H1 (cell line): ENCODE measurements around the gene KIF1C. TPM values are rescaled to one million over a fixed set of nuclear protein-coding genes. Genes with fewer than 3 reads are reported as not detected.

Source experiments
- CTCF ChIA-PET: fragments of 300-600 bp; sonication (Branson Sonifier 250); formaldehyde crosslinking; loops from one replicate; lab custom pipeline; 2021; ENCODE audit not compliant: partially characterized antibody; lab: Charles Lee
- POLR2A ChIA-PET: fragments of 300-600 bp; sonication (Branson Sonifier 250); formaldehyde crosslinking; loops from one replicate; lab custom pipeline; 2021; ENCODE audit warnings: inconsistent platforms; ENCODE audit not compliant: partially characterized antibody; lab: Charles Lee
- DNase-seq, 2 experiments: peaks; one replicate each; pipeline versions ENCODE4 v3.0.0 to v3.0.0-alpha.2; 2010 to 2022; ENCODE audit warnings: low spot score in 2 of 2, low read depth in 1 of 2, mixed read lengths in 1 of 2
- FAIRE-seq: peaks from 2 replicates; lab custom pipeline; 2011; peaks lifted over from hg19 to GRCh38; lab: Jason Lieb, UNC
- H2AFZ ChIP-seq: 2 replicates; pipeline ENCODE4 v1.8.1; 2012; ENCODE audit warnings: low read length, inconsistent platforms
- H2AK5ac ChIP-seq: 2 replicates; pipeline ENCODE4 v1.6.1; 2013; ENCODE audit warnings: low read depth, low read length
- H2BK120ac ChIP-seq: replicated peaks from 2 replicates; pipeline ENCODE3; 2013; ENCODE audit warnings: low read depth, low read length, inconsistent platforms
- H2BK12ac ChIP-seq: 2 replicates; pipeline ENCODE4 v1.6.1; 2013; ENCODE audit warnings: low read depth, low read length
- H2BK15ac ChIP-seq: 2 replicates; pipeline ENCODE4 v1.6.1; 2013; ENCODE audit warnings: low read length
- H2BK20ac ChIP-seq: 2 replicates; pipeline ENCODE4 v1.6.1; 2013; ENCODE audit warnings: low read length
- H2BK5ac ChIP-seq: 2 replicates; pipeline ENCODE4 v1.6.1; 2013; ENCODE audit warnings: low read depth, low read length
- H3K14ac ChIP-seq: 2 replicates; pipeline ENCODE4 v1.6.1; 2013; ENCODE audit warnings: inconsistent platforms; ENCODE audit not compliant: insufficient read length
- H3K18ac ChIP-seq: 2 replicates; pipeline ENCODE4 v1.6.1; 2013; ENCODE audit warnings: low read length; ENCODE audit errors: extremely low read depth
- H3K23ac ChIP-seq: 2 replicates; pipeline ENCODE4 v1.6.1; 2013; ENCODE audit warnings: inconsistent platforms; ENCODE audit not compliant: insufficient read length
- H3K23me2 ChIP-seq: 2 replicates; pipeline ENCODE4 v1.6.1; 2013; ENCODE audit warnings: low read depth, low read length
- H3K27ac ChIP-seq: 2 replicates; pipeline ENCODE4 v1.6.1; 2011; ENCODE audit warnings: low read depth, low read length, inconsistent platforms
- H3K27me3 ChIP-seq, 4 experiments: replicated peaks in 1 of 4; 1 replicate in 1 of 4; 2 replicates in 3 of 4; pipeline versions ENCODE4 v1.6.1 to v1.8.1; 2011 to 2013; ENCODE audit warnings: low read length in 3 of 4, mild to moderate bottlenecking in 3 of 4, inconsistent platforms in 2 of 4, mixed read lengths in 2 of 4, moderate library complexity in 1 of 4; ENCODE audit not compliant: control insufficient read depth in 3 of 4, insufficient read depth in 3 of 4; ENCODE audit errors: extremely low read depth in 1 of 4
- H3K36me3 ChIP-seq, 4 experiments: 2 replicates each; pipeline versions ENCODE4 v1.6.1 to v1.8.1; 2011 to 2013; ENCODE audit warnings: mild to moderate bottlenecking in 4 of 4, low read length in 3 of 4, moderate library complexity in 2 of 4, control low read depth in 1 of 4, inconsistent platforms in 1 of 4; ENCODE audit not compliant: insufficient read depth in 4 of 4, control insufficient read depth in 2 of 4
- H3K4ac ChIP-seq: replicated peaks from 2 replicates; pipeline ENCODE3; 2013; ENCODE audit warnings: low read length, low read depth, mixed read lengths, inconsistent platforms; ENCODE audit not compliant: insufficient read length
- H3K4me1 ChIP-seq, 4 experiments: replicated peaks in 1 of 4; 1 replicate in 1 of 4; 2 replicates in 3 of 4; pipeline versions ENCODE4 v1.6.1 to v1.8.1; 2011 to 2013; ENCODE audit warnings: low read length in 3 of 4, inconsistent platforms in 2 of 4, mixed read lengths in 1 of 4; ENCODE audit not compliant: insufficient read depth in 4 of 4, control insufficient read depth in 3 of 4
- H3K4me2 ChIP-seq, 2 experiments: 2 replicates each; pipeline versions ENCODE4 v1.6.1 to v1.8.1; 2011 to 2013; ENCODE audit warnings: low read depth in 2 of 2, low read length in 2 of 2, control low read depth in 1 of 2, inconsistent platforms in 1 of 2, mild to moderate bottlenecking in 1 of 2; ENCODE audit not compliant: insufficient read depth in 1 of 2
- H3K4me3 ChIP-seq, 4 experiments: fragments of 200-600, 300-600 bp in 1 of 4; sonication (generic), shearing (Covaris generic), sonication (Bioruptor Twin) in 1 of 4; 2 replicates each; pipeline versions ENCODE4 v1.5.1 to v1.8.1; 2011 to 2016; ENCODE audit warnings: low read length in 4 of 4, low read depth in 3 of 4, control low read depth in 2 of 4, inconsistent platforms in 2 of 4, mild to moderate bottlenecking in 2 of 4, mixed read lengths in 1 of 4, moderate library complexity in 1 of 4; ENCODE audit not compliant: insufficient read depth in 2 of 4; ENCODE audit errors: extremely low read depth in 1 of 4
- H3K56ac ChIP-seq: replicated peaks from 2 replicates; pipeline ENCODE3; 2013; ENCODE audit warnings: low read depth, mild to moderate bottlenecking, mixed read lengths, low read length, inconsistent platforms; ENCODE audit not compliant: insufficient read length
- H3K79me1 ChIP-seq: 2 replicates; pipeline ENCODE4 v1.6.1; 2013; ENCODE audit warnings: low read depth, low read length, control low read depth
- H3K79me2 ChIP-seq, 2 experiments: 2 replicates each; pipeline versions ENCODE4 v1.6.1 to v1.8.1; 2012 to 2013; ENCODE audit warnings: low read length in 2 of 2, mild to moderate bottlenecking in 2 of 2, inconsistent platforms in 1 of 2; ENCODE audit not compliant: insufficient read depth in 2 of 2, control insufficient read depth in 1 of 2
- H3K9ac ChIP-seq, 4 experiments: replicated peaks in 1 of 4; 1 replicate in 1 of 4; 2 replicates in 3 of 4; pipeline versions ENCODE4 v1.6.1 to v1.8.1; 2011 to 2013; ENCODE audit warnings: low read depth in 3 of 4, low read length in 3 of 4, control low read depth in 2 of 4, mild to moderate bottlenecking in 2 of 4, moderate library complexity in 2 of 4, inconsistent platforms in 1 of 4; ENCODE audit errors: extremely low read depth in 1 of 4
- H3K9me3 ChIP-seq, 2 experiments: 2 replicates each; pipeline versions ENCODE4 v1.6.1 to v1.8.1; 2012 to 2013; ENCODE audit warnings: mild to moderate bottlenecking in 2 of 2, moderate library complexity in 2 of 2, control low read depth in 1 of 2, inconsistent platforms in 1 of 2, low read depth in 1 of 2, low read length in 1 of 2, mixed read lengths in 1 of 2; ENCODE audit not compliant: insufficient read depth in 2 of 2
- H4K20me1 ChIP-seq, 2 experiments: replicated peaks in 1 of 2; 2 replicates each; pipeline versions ENCODE3 to v1.8.1; 2011 to 2013; ENCODE audit warnings: inconsistent platforms in 2 of 2, low read length in 2 of 2, mild to moderate bottlenecking in 1 of 2; ENCODE audit not compliant: insufficient read depth in 2 of 2, control insufficient read depth in 1 of 2
- H4K5ac ChIP-seq: 2 replicates; pipeline ENCODE4 v1.6.1; 2013; ENCODE audit warnings: low read length, low read depth, mixed read lengths, inconsistent platforms; ENCODE audit not compliant: insufficient read length
- H4K8ac ChIP-seq: 2 replicates; pipeline ENCODE4 v1.8.0; 2013; ENCODE audit warnings: mild to moderate bottlenecking, moderate library complexity, low read length, inconsistent platforms; ENCODE audit not compliant: insufficient read depth; ENCODE audit errors: extremely low read depth
- H4K91ac ChIP-seq: replicated peaks from 2 replicates; pipeline ENCODE3; 2013; ENCODE audit warnings: low read length, mixed read lengths, inconsistent platforms; ENCODE audit not compliant: insufficient read length
- ATF2 ChIP-seq: IDR thresholded peaks from 2 replicates; pipeline ENCODE4 v1.6.1; 2012; ENCODE audit warnings: low read length, inconsistent platforms
- CBX8 ChIP-seq: fragments of 300-800, 300-1000 bp; sonication (generic); IDR thresholded peaks from 2 replicates; pipeline ENCODE4 v1.7.1; 2016; ENCODE audit warnings: low read depth, low read length, borderline replicate concordance
- CHD2 ChIP-seq: IDR thresholded peaks from 2 replicates; pipeline ENCODE4 v1.6.1; 2012; ENCODE audit warnings: low read length, improper control_type of control experiment
- E2F6 ChIP-seq: IDR thresholded peaks from 2 replicates; pipeline ENCODE4 v1.6.1; 2012; ENCODE audit warnings: inconsistent platforms
- EZH2 ChIP-seq: fragments of 200-600 bp; sonication (generic); IDR thresholded peaks from 2 replicates; pipeline ENCODE4 v1.7.1; 2012; ENCODE audit warnings: low read depth, mild to moderate bottlenecking, moderate library complexity, low read length, inconsistent platforms; ENCODE audit not compliant: severe bottlenecking
- PHF8 ChIP-seq: fragments of 200-600 bp; sonication (generic); conservative IDR thresholded peaks from 2 replicates; pipeline ENCODE4 v1.7.1; 2012; ENCODE audit warnings: low read depth, mild to moderate bottlenecking, inconsistent platforms, low read length, moderate library complexity
- RAD21 ChIP-seq, 2 experiments: IDR thresholded peaks in 1 of 2; conservative IDR thresholded peaks in 1 of 2; 2 replicates each; pipeline ENCODE4 v1.6.1; 2011; ENCODE audit warnings: low read depth in 2 of 2, low read length in 2 of 2, improper control_type of control experiment in 1 of 2, inconsistent platforms in 1 of 2, mild to moderate bottlenecking in 1 of 2, moderate library complexity in 1 of 2
- RXRA ChIP-seq: IDR thresholded peaks from 2 replicates; pipeline ENCODE4 v1.6.1; 2011; ENCODE audit warnings: low read depth, mild to moderate bottlenecking, low read length, moderate library complexity; ENCODE audit not compliant: insufficient read depth
- YY1 ChIP-seq: IDR thresholded peaks from 2 replicates; pipeline ENCODE4 v1.6.1; 2011; ENCODE audit warnings: low read depth, mild to moderate bottlenecking, low read length
- WGBS, 2 experiments: shearing (Covaris generic) in 1 of 2; methylation state at CpG; one replicate each; pipeline versions ENCODE4 v1.1.6 to v1.1.7; 2013 to 2015; ENCODE audit warnings: low lambda C conversion rate in 2 of 2, mixed read lengths in 2 of 2, inconsistent platforms in 1 of 2, low coverage in 1 of 2, missing lambda C conversion rate in 1 of 2; ENCODE audit not compliant: insufficient replicate concordance in 2 of 2, insufficient coverage in 1 of 2, insufficient read length in 1 of 2; ENCODE audit errors: extremely low coverage in 1 of 2, missing lambda C conversion rate in 1 of 2; 5-methylcytosine and 5-hydroxymethylcytosine counted together
- polyA plus RNA-seq, 7 experiments: library from polyadenylated mRNA; depleted of rRNA in 3 of 7; stranded (reverse) in 5 of 7; unstranded in 2 of 7; fragments of >200 nt in 5 of 7; fragments of 200-250 nt in 2 of 7; gene quantifications; 1 replicate in 5 of 7; 2 replicates in 1 of 7; 4 replicates in 1 of 7; pipeline versions ENCODE4 v1.2.1 to v1.2.3, GENCODE V29; 2011 to 2013; ENCODE audit warnings: missing spikeins in 2 of 7, mixed read lengths in 2 of 7
- total RNA-seq: library from RNA; stranded (reverse); fragmentation: NEBNext Ultra II Directional; extraction: Animal tissue kit (Norgen Biotek cat#: 25700); gene quantifications from 2 replicates; pipeline ENCODE4 v1.2.1, GENCODE V29; 2021

Gene KIF1C
- total and polyA plus RNA-seq, 2 of the 8 experiments (the other 6 are each of a cell fraction or from before 2014, with no cell fraction given), result 14.3 to 114 TPM

- peaks cover 0 to 19% of the 10 kb centered on the region in 2 experiments; a peak in 2 of 4 replicates for H3K79me2 ChIP-seq
- POLR2A ChIA-PET, result interaction anchor here (0.7 to 1.9 kb wide), 6 partner anchors 8 to 55 kb away, joined by 3 to 8 read pairs (median 4); partner anchors contain the start of gene PFN1
- TF ChIP-seq CBX8 (no peak), PHF8 (no peak), YY1 (no peak), EZH2 (no peak), RXRA (no peak), ATF2 (no peak), RAD21 (IDR thresholded peaks at IDR 0.05 in 1 of 2, conservative IDR thresholded peaks at IDR 0.05 in 1 of 2; ENCODE audit: low read depth in 2 of 2, low read length in 2 of 2) (no peak), E2F6 (no peak), CHD2 (no peak)
Measured at GRCh38 chr17:5002121-5002788, 4.5 kb downstream of the KIF1C start.

More at GRCh38 chr17:5002121-5002788, 4.5 kb downstream of the KIF1C start:
- Histone ChIP-seq H3K14ac (no peak overlapping the region), H3K27ac (no peak overlapping the region), H3K9ac (no peak overlapping the region), H3K4me3 (no peak overlapping the region), H3K9me3 (no peaks in the 10 kb centered on the region), H3K4me2 (no peak overlapping the region), H3K18ac (no peak overlapping the region), H2AFZ (no peak overlapping the region), H4K8ac (no peak overlapping the region; the same call in 1 of the 2 replicates), H2BK120ac (no peak overlapping the region), H2BK12ac (no peak overlapping the region), H4K20me1 (peaks cover 2 to 14% of the 10 kb centered on the region in 2 experiments), H2AK5ac (no peak overlapping the region), H3K56ac (no peak overlapping the region), H3K23ac (no peak overlapping the region), H3K4me1 (peaks cover 4 to 17% (median 8%) of the 10 kb centered on the region in 4 experiments), H4K91ac (no peak overlapping the region), H3K27me3 (no peaks in the 10 kb centered on the region), H4K5ac (no peak overlapping the region), H3K79me1 (peaks cover 11% of the 10 kb centered on the region), H3K23me2 (peaks cover 5% of the 10 kb centered on the region), H3K36me3 (peaks cover 31 to 57% (median 41%) of the 10 kb centered on the region in 4 experiments), H2BK20ac (no peak overlapping the region), H3K4ac (no peak overlapping the region), H2BK15ac (no peak overlapping the region), H2BK5ac (no peak overlapping the region)
- CTCF ChIA-PET, result interaction anchor here (0.9 to 2.1 kb wide), 3 partner anchors 21 to 59 kb away, joined by 3 to 5 read pairs (median 3); partner anchors contain the start of gene SLC52A1
- 95% methylated on average over 20 of the region's 20 CpGs; no CpG with 5 or more reads in 1 of the 2 experiments for WGBS, 2 experiments
- DNase-seq (no peak), FAIRE-seq (no peak)
